ENCODE data around the gene ZBED4. TPM values are rescaled to one million over a fixed set of nuclear protein-coding genes. Genes with fewer than 3 reads are reported as not detected.

Gene ZBED4
- total RNA-seq, 1 donor from 2014 or later: 36.5 TPM

DNA sequence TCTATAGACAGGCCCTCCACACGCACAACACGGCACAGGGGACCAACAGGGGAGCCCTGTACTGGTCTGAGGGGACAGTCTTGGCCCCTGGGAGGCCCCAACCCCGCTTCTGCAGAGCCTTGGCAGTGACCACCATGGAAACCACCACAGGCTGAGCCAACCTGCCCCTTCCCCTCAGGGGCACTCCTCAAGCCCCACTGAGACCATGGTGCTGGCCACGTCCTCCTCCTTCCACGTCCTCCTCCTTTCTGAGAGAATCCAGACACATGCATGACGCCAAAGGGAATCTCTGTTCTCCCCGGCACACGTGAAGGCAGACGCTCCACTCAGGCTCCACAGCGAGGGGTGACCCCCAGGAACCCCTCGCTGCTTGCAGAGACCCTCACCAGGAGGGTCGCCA, 28.7 kb upstream of the ZBED4 start:
- DNase-seq (ENCODE audit: low spot score, unreplicated experiment): no peak
- Mint-ChIP-seq H3K36me3 (ENCODE audit: insufficient read depth) (peaks cover 29% of the 10 kb centered on the region), H3K4me1 (ENCODE audit: low read depth) (peaks cover 27% of the 10 kb centered on the region), H3K27ac (peak overlapping the region; percentile 86), H3K9me3 (ENCODE audit: low read depth) (peaks cover 7% of the 10 kb centered on the region), H3K27me3 (no peaks in the 10 kb centered on the region), H3K4me3 (ENCODE audit: low read depth) (peak overlapping the region; percentile 84)
- TF ChIP-seq, protein P1, sequence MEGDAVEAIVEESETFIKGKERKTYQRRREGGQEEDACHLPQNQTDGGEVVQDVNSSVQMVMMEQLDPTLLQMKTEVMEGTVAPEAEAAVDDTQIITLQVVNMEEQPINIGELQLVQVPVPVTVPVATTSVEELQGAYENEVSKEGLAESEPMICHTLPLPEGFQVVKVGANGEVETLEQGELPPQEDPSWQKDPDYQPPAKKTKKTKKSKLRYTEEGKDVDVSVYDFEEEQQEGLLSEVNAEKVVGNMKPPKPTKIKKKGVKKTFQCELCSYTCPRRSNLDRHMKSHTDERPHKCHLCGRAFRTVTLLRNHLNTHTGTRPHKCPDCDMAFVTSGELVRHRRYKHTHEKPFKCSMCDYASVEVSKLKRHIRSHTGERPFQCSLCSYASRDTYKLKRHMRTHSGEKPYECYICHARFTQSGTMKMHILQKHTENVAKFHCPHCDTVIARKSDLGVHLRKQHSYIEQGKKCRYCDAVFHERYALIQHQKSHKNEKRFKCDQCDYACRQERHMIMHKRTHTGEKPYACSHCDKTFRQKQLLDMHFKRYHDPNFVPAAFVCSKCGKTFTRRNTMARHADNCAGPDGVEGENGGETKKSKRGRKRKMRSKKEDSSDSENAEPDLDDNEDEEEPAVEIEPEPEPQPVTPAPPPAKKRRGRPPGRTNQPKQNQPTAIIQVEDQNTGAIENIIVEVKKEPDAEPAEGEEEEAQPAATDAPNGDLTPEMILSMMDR (IDR thresholded peaks at IDR 0.05; ENCODE audit: unreplicated experiment): no peak

DNA sequence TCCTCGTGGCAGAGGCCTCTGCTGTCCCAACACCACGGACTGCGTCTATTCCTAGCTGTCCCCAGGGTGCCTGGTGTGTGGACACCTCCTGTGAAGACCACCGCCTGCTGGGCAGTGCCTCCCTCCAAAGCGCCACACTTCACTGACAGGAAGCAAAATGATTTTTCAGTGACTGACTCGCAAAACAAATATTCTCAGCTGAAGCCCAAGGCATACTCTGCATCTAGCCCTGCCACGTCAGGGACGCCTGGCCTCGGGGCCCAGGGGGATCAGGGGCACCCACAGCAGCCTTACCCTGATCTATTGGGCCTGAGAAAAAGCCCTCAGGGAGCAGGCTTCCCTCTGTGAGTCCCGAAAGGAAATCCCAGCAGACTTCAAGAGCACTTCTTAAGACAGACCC, 28.2 kb upstream of the ZBED4 start:
- Mint-ChIP-seq H3K36me3 (ENCODE audit: insufficient read depth) (peaks cover 27% of the 10 kb centered on the region), H3K4me3 (ENCODE audit: low read depth) (peak overlapping the region; percentile 84), H3K9me3 (ENCODE audit: low read depth) (peaks cover 10% of the 10 kb centered on the region), H3K4me1 (ENCODE audit: low read depth) (peaks cover 27% of the 10 kb centered on the region), H3K27me3 (no peaks in the 10 kb centered on the region), H3K27ac (peak overlapping the region; percentile 94)
- DNase-seq (ENCODE audit: low spot score, unreplicated experiment): no peak
- TF ChIP-seq, protein P1 (IDR thresholded peaks at IDR 0.05; ENCODE audit: unreplicated experiment): no peak

- DNase-seq (ENCODE audit: low spot score, unreplicated experiment): no peak
- Mint-ChIP-seq H3K36me3 (ENCODE audit: insufficient read depth) (peaks cover 25% of the 10 kb centered on the region), H3K27ac (peak overlapping the region; percentile 94), H3K9me3 (ENCODE audit: low read depth) (peaks cover 14% of the 10 kb centered on the region), H3K4me1 (ENCODE audit: low read depth) (peaks cover 27% of the 10 kb centered on the region), H3K27me3 (no peaks in the 10 kb centered on the region), H3K4me3 (ENCODE audit: low read depth) (peak overlapping the region; percentile 84)
- TF ChIP-seq, protein P1 (IDR thresholded peaks at IDR 0.05; ENCODE audit: unreplicated experiment): no peak
These were observed 27.6 kb upstream of the ZBED4 start for GRCh38 chr22:49825944-49826602.

GRCh38 chr22:49826603-49827270, 26.9 kb upstream of the ZBED4 start:
- peak overlapping the region; percentile 94 for H3K27ac Mint-ChIP-seq

DNA sequence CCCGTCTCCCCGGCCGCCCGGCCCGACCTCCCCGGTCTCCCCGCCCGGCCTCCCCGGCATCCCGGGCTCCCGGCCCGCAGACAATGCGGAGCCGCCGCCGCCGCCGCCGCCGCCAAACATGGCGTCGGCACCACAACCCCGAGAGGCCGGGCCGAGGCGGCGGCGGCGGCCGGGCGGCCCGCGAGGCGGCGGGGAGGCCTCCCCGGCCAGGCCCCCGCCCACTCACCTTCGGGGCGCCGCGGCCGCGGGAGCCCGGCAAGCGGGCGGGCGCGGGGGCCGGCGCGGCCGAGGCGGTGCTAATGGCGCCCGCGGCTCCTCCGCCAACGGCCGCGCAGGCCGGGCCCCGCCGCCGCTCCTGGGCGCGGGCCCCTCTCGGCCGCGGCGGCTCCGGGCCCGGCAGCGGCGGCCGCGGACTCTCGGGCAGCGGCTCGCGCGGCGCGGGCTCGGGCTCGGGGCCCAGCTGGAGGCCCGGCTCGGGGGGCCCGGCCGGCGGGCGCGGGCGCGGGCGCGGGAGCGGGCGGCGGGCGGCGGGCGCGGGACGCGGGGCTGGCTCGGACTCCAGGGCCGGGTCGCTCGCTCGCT, 26.3 kb upstream of the ZBED4 start:
- Mint-ChIP-seq H3K36me3 (ENCODE audit: insufficient read depth) (peaks cover 23% of the 10 kb centered on the region), H3K27ac (no peak overlapping the region), H3K27me3 (peaks cover under 1% of the 10 kb centered on the region), H3K9me3 (ENCODE audit: low read depth) (peaks cover 16% of the 10 kb centered on the region), H3K4me1 (ENCODE audit: low read depth) (peaks cover 27% of the 10 kb centered on the region), H3K4me3 (ENCODE audit: low read depth) (peak overlapping the region; percentile 47)
- TF ChIP-seq, protein P1 (IDR thresholded peaks at IDR 0.05; ENCODE audit: unreplicated experiment): no peak
- DNase-seq (ENCODE audit: low spot score, unreplicated experiment): no peak

More at GRCh38 chr22:49826603-49827270, 26.9 kb upstream of the ZBED4 start:
- no peak for DNase-seq (ENCODE audit: low spot score, unreplicated experiment)
- H3K4me3 Mint-ChIP-seq (ENCODE audit: low read depth): peak overlapping the region; percentile 84
- H3K36me3 Mint-ChIP-seq (ENCODE audit: insufficient read depth): peaks cover 25% of the 10 kb centered on the region
- H3K9me3 Mint-ChIP-seq (ENCODE audit: low read depth): peaks cover 16% of the 10 kb centered on the region
- TF ChIP-seq, protein P1 (IDR thresholded peaks at IDR 0.05; ENCODE audit: unreplicated experiment): no peak
- H3K4me1 Mint-ChIP-seq (ENCODE audit: low read depth): peaks cover 27% of the 10 kb centered on the region
- H3K27me3 Mint-ChIP-seq: no peaks in the 10 kb centered on the region

All from progenitor cell of endocrine pancreas (in vitro differentiated cells).